SK-N-SH (cell line): ENCODE measurements around the gene CCND3. TPM values are rescaled to one million over a fixed set of nuclear protein-coding genes. Genes with fewer than 3 reads are reported as not detected.

Experiments
- CTCF ChIA-PET: fragments of 300-600, 350-600 bp; formaldehyde crosslinking; extraction: SDS; loops from one replicate; lab custom pipeline; 2021; lab: Yijun Ruan, JAX
- POLR2A ChIA-PET: fragments of 350-600 bp; sonication (Branson Sonifier 250); formaldehyde crosslinking; extraction: SDS; loops from one replicate; lab custom pipeline; 2020; ENCODE audit warnings: antibody characterized with exemption, inconsistent platforms; lab: Yijun Ruan, JAX
- DNase-seq: peaks from one replicate; pipeline ENCODE4 v3.0.0; 2012
- H2AFZ ChIP-seq: fragments of 200-600 bp; sonication (generic); 2 replicates; pipeline ENCODE4 v1.8.1; 2016; ENCODE audit warnings: antibody characterized with exemption, mild to moderate bottlenecking, low read depth
- H3F3A ChIP-seq: fragments of 200-600 bp; sonication (generic); replicated peaks from 2 replicates; pipeline ENCODE3; 2016; ENCODE audit warnings: antibody characterized with exemption, mild to moderate bottlenecking; ENCODE audit not compliant: insufficient read depth
- H3K27ac ChIP-seq, 2 experiments: fragments of 200-500 bp in 1 of 2; fragments of 200-600 bp in 1 of 2; sonication (Bioruptor generic) in 1 of 2; sonication (generic), shearing (Covaris generic) in 1 of 2; 2 replicates each; pipeline versions ENCODE4 v1.5.1 to v1.6.1; 2014 to 2016; ENCODE audit warnings: low read depth in 2 of 2, inconsistent platforms in 1 of 2, low read length in 1 of 2, mild to moderate bottlenecking in 1 of 2, mixed read lengths in 1 of 2
- H3K27me3 ChIP-seq: fragments of 200-600 bp; sonication (generic), shearing (Covaris generic); 2 replicates; pipeline ENCODE4 v1.6.1; 2016; ENCODE audit warnings: mixed run types; ENCODE audit not compliant: insufficient read depth
- H3K36me3 ChIP-seq, 2 experiments: fragments of 200-500 bp in 1 of 2; fragments of 200-600 bp in 1 of 2; sonication (Bioruptor generic) in 1 of 2; sonication (generic) in 1 of 2; replicated peaks in 1 of 2; 2 replicates each; pipeline versions ENCODE3 to v1.5.1; 2014 to 2016; ENCODE audit warnings: low read length in 1 of 2, mild to moderate bottlenecking in 1 of 2; ENCODE audit not compliant: insufficient read depth in 2 of 2, control insufficient read depth in 1 of 2
- H3K4me1 ChIP-seq, 2 experiments: fragments of 200-500 bp in 1 of 2; fragments of 200-600 bp in 1 of 2; sonication (Bioruptor generic) in 1 of 2; sonication (generic), shearing (Covaris generic) in 1 of 2; 2 replicates each; pipeline versions ENCODE4 v1.5.1 to v1.6.1; 2014 to 2016; ENCODE audit warnings: low read depth in 1 of 2, low read length in 1 of 2, mixed run types in 1 of 2; ENCODE audit not compliant: insufficient read depth in 2 of 2, control insufficient read depth in 1 of 2
- H3K4me2 ChIP-seq: fragments of 200-600 bp; sonication (generic), shearing (Covaris generic); 2 replicates; pipeline ENCODE4 v1.6.1; 2017; ENCODE audit warnings: mixed run types
- H3K4me3 ChIP-seq, 2 experiments: fragments of 200-500 bp in 1 of 2; fragments of 200-600 bp in 1 of 2; sonication (Bioruptor generic) in 1 of 2; sonication (generic), shearing (Covaris generic) in 1 of 2; 2 replicates each; pipeline versions ENCODE4 v1.5.1 to v1.8.1; 2014 to 2016; ENCODE audit warnings: low read depth in 2 of 2, inconsistent platforms in 1 of 2, low read length in 1 of 2, mild to moderate bottlenecking in 1 of 2, mixed read lengths in 1 of 2, moderate library complexity in 1 of 2
- H3K79me2 ChIP-seq: fragments of 200-600 bp; sonication (generic); 2 replicates; pipeline ENCODE4 v1.8.1; 2017; ENCODE audit warnings: mild to moderate bottlenecking; ENCODE audit not compliant: insufficient read depth
- H3K9ac ChIP-seq: fragments of 200-600 bp; sonication (generic); 2 replicates; pipeline ENCODE4 v1.6.1; 2017; ENCODE audit warnings: mixed run types
- H3K9me2 ChIP-seq: fragments of 200-600 bp; sonication (generic); 2 replicates; pipeline ENCODE4 v1.6.1; 2017; ENCODE audit warnings: mixed run types
- H3K9me3 ChIP-seq: fragments of 200-600 bp; sonication (generic); 2 replicates; pipeline ENCODE4 v1.6.1; 2017; ENCODE audit warnings: mixed run types, mild to moderate bottlenecking, moderate library complexity
- H4K20me1 ChIP-seq: fragments of 200-600 bp; sonication (generic); 2 replicates; pipeline ENCODE4 v1.6.1; 2017; ENCODE audit warnings: mild to moderate bottlenecking, mixed run types; ENCODE audit not compliant: insufficient read depth
- ELF1 ChIP-seq: IDR thresholded peaks from 2 replicates; pipeline ENCODE4 v1.4.0; 2012
- JUND ChIP-seq: IDR thresholded peaks from 2 replicates; pipeline ENCODE4 v1.4.0; 2012
- MEF2A ChIP-seq: IDR thresholded peaks from 2 replicates; pipeline ENCODE4 v1.4.0; 2012; ENCODE audit warnings: low read depth, borderline replicate concordance
- NRF1 ChIP-seq: IDR thresholded peaks from 2 replicates; pipeline ENCODE4 v1.6.1; 2012; ENCODE audit warnings: low read depth, mild to moderate bottlenecking, low read length
- POLR2AphosphoS5 ChIP-seq: IDR thresholded peaks from 2 replicates; pipeline ENCODE4 v1.6.1; 2012; ENCODE audit warnings: low read depth, low read length
- RCOR1 ChIP-seq: fragments of 150-350 bp; IDR thresholded peaks from 2 replicates; pipeline ENCODE4 v1.6.1; 2017; ENCODE audit warnings: antibody characterized with exemption, low read length
- RXRA ChIP-seq: IDR thresholded peaks from 2 replicates; pipeline ENCODE4 v1.4.0; 2012; ENCODE audit warnings: low read depth, mild to moderate bottlenecking, borderline replicate concordance
- SMC3 ChIP-seq: IDR thresholded peaks from 2 replicates; pipeline ENCODE4 v1.6.1; 2012; ENCODE audit warnings: low read depth, low read length, improper control_type of control experiment
- TAF1 ChIP-seq: IDR thresholded peaks from 2 replicates; pipeline ENCODE4 v1.6.1; 2012; ENCODE audit warnings: low read depth, mild to moderate bottlenecking, low read length, moderate library complexity, borderline replicate concordance
- TEAD4 ChIP-seq: IDR thresholded peaks from 2 replicates; pipeline ENCODE4 v1.4.0; 2012; ENCODE audit warnings: mild to moderate bottlenecking, borderline replicate concordance; ENCODE audit not compliant: insufficient read depth
- WGBS: methylation state at CpG from one replicate; pipeline ENCODE4 v1.1.6; 2017; ENCODE audit warnings: low lambda C conversion rate; 5-methylcytosine and 5-hydroxymethylcytosine counted together
- polyA plus RNA-seq, 3 experiments: library from polyadenylated mRNA; depleted of rRNA; stranded (reverse); fragments of >200 nt; gene quantifications; 2 replicates each; pipeline ENCODE4 v1.2.3, GENCODE V29; 2012
- TF ChIP-seq, protein P1 (sequence below): IDR thresholded peaks from 2 replicates; pipeline ENCODE4 v1.6.1; 2012; ENCODE audit warnings: mild to moderate bottlenecking, low read depth, low read length, moderate library complexity
- TF ChIP-seq, protein P2 (sequence below): IDR thresholded peaks from 2 replicates; pipeline ENCODE4 v1.4.0; 2012; ENCODE audit warnings: low read depth

CCND3 gene
- polyA plus RNA-seq, 1 of the 3 experiments (the other 2 are of a cell fraction) = 26.6 TPM

DNA sequence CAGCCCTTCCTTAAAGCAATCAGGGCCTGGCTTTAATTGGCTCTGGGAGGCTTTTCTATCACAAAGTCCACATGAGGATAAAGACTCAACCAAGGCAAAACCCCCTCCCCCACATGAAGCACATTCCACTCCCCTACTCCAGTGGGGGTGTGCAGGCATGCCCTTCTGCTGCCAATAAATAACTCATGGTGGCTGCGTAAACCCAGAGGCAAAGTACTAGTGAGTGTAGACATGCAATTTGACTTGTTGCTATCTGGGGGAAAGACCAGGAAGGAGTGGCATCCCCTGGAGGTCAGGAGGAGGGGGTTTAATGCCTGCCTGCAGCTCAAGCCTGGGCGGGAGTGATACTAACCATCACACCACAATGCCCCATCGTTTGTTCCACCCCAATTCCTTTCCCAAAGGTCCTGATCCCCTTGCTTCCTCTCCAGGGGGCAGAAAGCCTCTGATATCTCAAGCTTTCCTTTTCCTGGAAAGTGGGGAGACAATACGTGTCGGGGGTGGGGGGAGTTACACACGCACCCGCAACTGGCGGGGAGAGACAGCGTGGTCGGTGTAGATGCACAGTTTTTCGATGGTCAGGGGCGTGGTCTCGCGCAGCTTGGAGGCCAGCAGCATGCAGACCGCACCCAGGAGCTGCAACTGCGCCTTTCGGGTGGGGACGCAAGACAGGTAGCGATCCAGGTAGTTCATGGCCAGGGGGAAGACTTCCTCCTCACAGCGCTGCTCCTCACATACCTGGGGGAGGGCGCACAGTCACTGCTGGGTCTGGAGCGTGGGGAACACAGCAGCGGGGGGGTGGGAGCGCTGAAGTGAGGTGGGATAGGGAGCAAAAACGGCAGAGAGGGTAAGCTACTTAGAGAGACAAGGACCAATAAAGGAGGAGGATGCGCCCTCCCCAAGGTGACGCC, 1.5 kb downstream of the CCND3 start:
- H3K9ac ChIP-seq = peak overlapping the region; percentile 79
- H3K4me2 ChIP-seq = peak overlapping the region; percentile 93
- DNase-seq = no peak
- no peaks in the 10 kb centered on the region for H3K27me3 ChIP-seq
- peak overlapping the region; percentile 92 to 95 for H3K4me3 ChIP-seq
- no peaks in the 10 kb centered on the region for H3K9me3 ChIP-seq
- peaks cover 45% of the 10 kb centered on the region for H3K79me2 ChIP-seq
- peaks cover 0 to 12% of the 10 kb centered on the region in 2 experiments for H3K36me3 ChIP-seq
- H3F3A ChIP-seq = peaks cover 28% of the 10 kb centered on the region
- no peaks in the 10 kb centered on the region for H4K20me1 ChIP-seq
- H3K9me2 ChIP-seq = no peaks in the 10 kb centered on the region
- TF ChIP-seq, protein P1, sequence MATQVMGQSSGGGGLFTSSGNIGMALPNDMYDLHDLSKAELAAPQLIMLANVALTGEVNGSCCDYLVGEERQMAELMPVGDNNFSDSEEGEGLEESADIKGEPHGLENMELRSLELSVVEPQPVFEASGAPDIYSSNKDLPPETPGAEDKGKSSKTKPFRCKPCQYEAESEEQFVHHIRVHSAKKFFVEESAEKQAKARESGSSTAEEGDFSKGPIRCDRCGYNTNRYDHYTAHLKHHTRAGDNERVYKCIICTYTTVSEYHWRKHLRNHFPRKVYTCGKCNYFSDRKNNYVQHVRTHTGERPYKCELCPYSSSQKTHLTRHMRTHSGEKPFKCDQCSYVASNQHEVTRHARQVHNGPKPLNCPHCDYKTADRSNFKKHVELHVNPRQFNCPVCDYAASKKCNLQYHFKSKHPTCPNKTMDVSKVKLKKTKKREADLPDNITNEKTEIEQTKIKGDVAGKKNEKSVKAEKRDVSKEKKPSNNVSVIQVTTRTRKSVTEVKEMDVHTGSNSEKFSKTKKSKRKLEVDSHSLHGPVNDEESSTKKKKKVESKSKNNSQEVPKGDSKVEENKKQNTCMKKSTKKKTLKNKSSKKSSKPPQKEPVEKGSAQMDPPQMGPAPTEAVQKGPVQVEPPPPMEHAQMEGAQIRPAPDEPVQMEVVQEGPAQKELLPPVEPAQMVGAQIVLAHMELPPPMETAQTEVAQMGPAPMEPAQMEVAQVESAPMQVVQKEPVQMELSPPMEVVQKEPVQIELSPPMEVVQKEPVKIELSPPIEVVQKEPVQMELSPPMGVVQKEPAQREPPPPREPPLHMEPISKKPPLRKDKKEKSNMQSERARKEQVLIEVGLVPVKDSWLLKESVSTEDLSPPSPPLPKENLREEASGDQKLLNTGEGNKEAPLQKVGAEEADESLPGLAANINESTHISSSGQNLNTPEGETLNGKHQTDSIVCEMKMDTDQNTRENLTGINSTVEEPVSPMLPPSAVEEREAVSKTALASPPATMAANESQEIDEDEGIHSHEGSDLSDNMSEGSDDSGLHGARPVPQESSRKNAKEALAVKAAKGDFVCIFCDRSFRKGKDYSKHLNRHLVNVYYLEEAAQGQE = no peak
- TF ChIP-seq TEAD4 = no peak
- no peak for TF ChIP-seq ELF1
- TF ChIP-seq NRF1 = no peak
- no peak for TF ChIP-seq MEF2A
- no peak for TF ChIP-seq SMC3
- TF ChIP-seq, protein P2, sequence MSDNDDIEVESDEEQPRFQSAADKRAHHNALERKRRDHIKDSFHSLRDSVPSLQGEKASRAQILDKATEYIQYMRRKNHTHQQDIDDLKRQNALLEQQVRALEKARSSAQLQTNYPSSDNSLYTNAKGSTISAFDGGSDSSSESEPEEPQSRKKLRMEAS = no peak
- no peak for TF ChIP-seq RXRA
- no peak for TF ChIP-seq TAF1
- TF ChIP-seq POLR2AphosphoS5 = no peak
- no peak for TF ChIP-seq RCOR1
- no peak for TF ChIP-seq JUND
- POLR2A ChIA-PET = interaction anchor here (1.0 to 2.4 kb wide), 3 partner anchors 13 to 108 kb away, joined by 3 to 7 read pairs (median 5); partner anchors contain the start of genes BYSL and MED20
- H3K4me1 ChIP-seq = peaks cover 23 to 28% of the 10 kb centered on the region in 2 experiments; a peak in 3 of 4 replicates
- H3K27ac ChIP-seq = peak overlapping the region in 1 of 2 experiments; percentile 48; a peak in 1 of 4 replicates
- 60% methylated on average over 25 of the region's 27 CpGs for WGBS
- CTCF ChIA-PET = interaction anchor here (1.0 to 10.3 kb wide), 8 partner anchors 10 to 153 kb away, joined by 3 to 96 read pairs (median 4); partner anchors contain the start of genes BYSL, MED20 and TOMM6
- H2AFZ ChIP-seq = no peak overlapping the region
